Activated T-helper 1 cell treated with Interleukin-2 at 50 U/mL for 16 hours (primary cell): ENCODE measurements around the gene PPRC1.
"Not testable (repeated sequence)": the region's sequence is repeated elsewhere in the genome, so short reads cannot be mapped to it uniquely, and the experiment has no call there.

Experiments
- DNase-seq: peaks from one replicate; pipeline ENCODE4 v3.0.0-alpha.2; 2020; ENCODE audit warnings: low read depth

The PPRC1 gene

DNA sequence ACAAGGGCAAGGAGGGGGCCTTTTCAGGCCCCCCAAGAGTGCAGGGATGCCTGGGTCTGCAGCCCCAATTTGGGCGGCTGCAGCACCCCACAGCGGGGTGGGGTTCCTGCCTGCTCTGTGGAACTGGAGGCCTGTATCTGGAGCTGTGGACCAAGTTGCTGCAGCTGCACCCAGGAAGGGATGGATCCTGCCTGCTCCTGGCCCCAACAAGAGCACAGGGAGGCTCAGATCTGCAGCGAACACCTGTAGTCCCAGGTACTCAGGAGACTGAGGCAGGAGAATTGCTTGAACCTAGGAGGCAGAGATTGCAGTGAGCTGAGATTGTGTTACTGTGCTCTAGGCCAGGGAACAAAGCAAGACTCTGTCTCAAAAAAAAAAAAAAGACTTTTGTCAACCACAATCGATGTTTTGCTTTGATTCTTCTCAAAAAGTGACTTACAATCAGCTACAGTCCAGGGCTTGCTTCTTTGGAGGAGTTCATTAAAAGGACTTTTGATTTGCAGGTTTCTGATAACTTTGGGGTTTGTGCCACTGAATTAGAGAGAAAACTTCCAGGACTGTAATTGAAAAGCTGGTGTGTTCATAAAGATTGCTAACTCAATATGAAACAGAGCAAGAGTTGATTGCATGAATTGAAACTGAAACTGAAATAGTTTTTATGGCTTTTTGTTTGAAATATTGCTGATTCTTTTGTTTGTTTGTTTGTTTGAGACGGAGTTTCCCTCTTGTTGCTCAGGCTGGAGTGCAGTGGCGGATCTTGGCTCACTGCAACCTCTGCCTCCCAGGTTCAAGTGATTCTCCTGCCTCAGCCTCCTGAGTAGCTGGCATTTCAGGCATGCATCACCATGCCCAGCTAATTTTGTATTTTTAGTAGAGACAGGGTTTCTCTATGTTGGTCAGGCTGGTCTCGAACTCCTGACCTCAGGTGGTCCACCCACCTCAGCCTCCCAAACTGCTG lies 56.4 kb downstream of the PPRC1 start:
- DNase-seq, result not testable (repeated sequence)

DNA sequence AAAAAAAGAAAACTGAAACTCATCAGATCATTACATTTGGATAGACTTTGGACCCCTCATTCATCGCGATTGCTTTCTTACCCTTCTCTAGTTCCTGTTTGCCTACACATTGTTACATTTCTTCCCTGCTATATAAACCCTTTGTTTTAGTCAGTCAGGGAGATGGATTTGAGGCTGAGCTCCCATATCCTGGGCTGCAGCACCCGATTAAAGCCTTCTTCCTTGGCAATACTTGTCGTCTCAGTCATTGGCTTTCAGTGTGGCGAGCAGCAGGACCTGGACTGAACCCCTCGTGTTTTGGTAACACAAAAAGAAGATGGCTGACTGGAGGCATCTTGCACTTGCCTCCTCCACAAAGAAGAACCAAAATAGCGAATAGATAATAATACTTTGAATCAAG lies 59.1 kb downstream of the PPRC1 start:
- DNase-seq, result no peak

DNA sequence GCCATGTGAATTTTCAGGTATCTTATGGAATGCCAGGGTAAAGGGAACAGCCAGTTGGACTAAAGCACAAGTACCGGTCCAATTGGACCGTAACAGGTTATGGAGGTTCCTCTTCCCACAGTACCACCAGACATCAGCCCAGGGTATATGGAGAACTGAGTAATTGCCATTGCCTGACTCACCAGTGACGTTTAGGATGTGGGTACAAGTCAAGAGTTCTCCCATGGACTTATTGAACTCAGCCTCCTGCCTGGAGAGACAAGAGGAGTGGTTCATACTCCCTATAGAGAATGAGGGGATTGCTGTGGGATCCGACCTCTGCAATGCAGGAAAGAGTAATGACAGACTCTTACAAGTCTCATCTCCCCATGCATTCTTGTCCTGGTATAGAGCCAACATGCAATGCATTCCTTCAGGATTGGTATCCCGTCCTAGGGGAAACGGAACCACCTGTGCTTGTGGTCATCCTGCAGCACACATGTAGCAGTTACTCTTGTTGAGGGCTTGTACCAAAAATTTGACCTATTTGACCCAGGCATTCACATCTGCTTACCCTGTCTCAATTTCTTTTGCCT lies 62.5 kb downstream of the PPRC1 start:
- DNase-seq, result no peak

DNA sequence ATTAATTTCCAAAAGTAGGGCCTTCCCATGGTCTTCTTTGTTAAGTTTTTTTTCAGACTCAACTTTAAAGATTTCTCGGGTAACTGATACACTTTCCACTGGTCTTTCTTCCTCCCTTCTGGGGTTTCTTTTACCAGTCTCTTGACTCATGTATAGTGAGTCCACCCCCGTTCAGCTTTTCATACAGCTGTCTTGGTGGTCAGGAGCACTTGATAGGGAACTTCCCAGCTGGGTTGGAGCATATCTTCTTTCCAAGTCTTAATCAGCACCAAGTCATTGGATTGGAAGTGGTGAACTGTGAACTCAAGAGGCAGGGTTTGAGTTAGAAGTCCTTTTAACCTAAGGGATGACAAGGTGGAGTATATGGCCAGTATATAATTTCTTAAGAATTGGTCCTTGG lies 64.1 kb downstream of the PPRC1 start:
- no peak for DNase-seq

DNA sequence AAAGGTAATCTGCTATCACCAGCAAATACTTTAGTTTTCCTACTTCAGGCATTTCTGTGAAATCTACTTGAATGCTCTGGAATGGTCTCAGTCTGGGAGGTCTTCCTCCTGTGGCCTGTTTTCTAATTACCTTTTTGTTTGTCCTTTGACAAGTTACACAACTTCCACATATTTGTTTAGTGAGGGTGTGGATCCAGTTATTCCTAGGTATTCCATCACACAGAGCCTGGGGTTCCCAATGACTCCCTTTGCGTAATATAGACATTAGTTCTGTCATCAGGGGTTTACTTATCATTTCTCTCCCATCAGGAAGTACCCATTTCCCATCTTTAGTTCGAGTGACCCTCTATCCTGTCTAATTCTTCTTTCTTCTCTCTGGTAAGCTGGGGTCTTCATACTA lies 65.2 kb downstream of the PPRC1 start:
- DNase-seq, result no peak
